IPS-18a (cell line): Measurements from ENCODE around the gene YWHAE.
"Not testable (repeated sequence)": the region's sequence is repeated elsewhere in the genome, so short reads cannot be mapped to it uniquely, and the experiment has no call there.

Experiments used
- H3K27ac ChIP-seq: one replicate; pipeline ENCODE4 v1.5.1; 2013; ENCODE audit warnings: low read length
- H3K27me3 ChIP-seq: one replicate; pipeline ENCODE4 v1.6.1; 2013; ENCODE audit warnings: mild to moderate bottlenecking, low read length; ENCODE audit not compliant: control insufficient read depth, insufficient read depth
- H3K36me3 ChIP-seq: one replicate; pipeline ENCODE4 v1.6.1; 2013; ENCODE audit warnings: low read depth, low read length; ENCODE audit not compliant: control insufficient read depth
- H3K4me1 ChIP-seq: one replicate; pipeline ENCODE4 v1.6.1; 2013; ENCODE audit warnings: low read depth, low read length; ENCODE audit not compliant: control insufficient read depth
- H3K4me3 ChIP-seq: one replicate; pipeline ENCODE4 v1.5.1; 2013; ENCODE audit warnings: low read length
- H3K9ac ChIP-seq: one replicate; pipeline ENCODE4 v1.6.1; 2013; ENCODE audit warnings: mild to moderate bottlenecking, low read length, moderate library complexity
- H3K9me3 ChIP-seq: one replicate; pipeline ENCODE4 v1.6.1; 2013; ENCODE audit warnings: low read depth, low read length; ENCODE audit not compliant: control insufficient read depth

Gene YWHAE

GRCh38 chr17:1423456-1424135 lies 23.6 kb upstream of the YWHAE start:
- no peak overlapping the region for H3K4me3 ChIP-seq
- no peaks in the 10 kb centered on the region for H3K9me3 ChIP-seq
- no peak overlapping the region for H3K27ac ChIP-seq
- peaks cover 34% of the 10 kb centered on the region for H3K36me3 ChIP-seq
- no peak overlapping the region for H3K9ac ChIP-seq
- H3K27me3 ChIP-seq: no peaks in the 10 kb centered on the region
- H3K4me1 ChIP-seq: no peaks in the 10 kb centered on the region

GRCh38 chr17:1422885-1423284 lies 22.9 kb upstream of the YWHAE start:
- Histone ChIP-seq H3K4me3 (no peak overlapping the region), H3K36me3 (peaks cover 34% of the 10 kb centered on the region), H3K27ac (no peak overlapping the region), H3K4me1 (no peaks in the 10 kb centered on the region), H3K9ac (no peak overlapping the region), H3K27me3 (no peaks in the 10 kb centered on the region), H3K9me3 (no peaks in the 10 kb centered on the region)

GRCh38 chr17:1421470-1421869 lies 21.4 kb upstream of the YWHAE start:
- no peak overlapping the region for H3K4me3 ChIP-seq
- peaks cover 34% of the 10 kb centered on the region for H3K36me3 ChIP-seq
- H3K9ac ChIP-seq: no peak overlapping the region
- no peak overlapping the region for H3K27ac ChIP-seq
- no peaks in the 10 kb centered on the region for H3K4me1 ChIP-seq
- no peaks in the 10 kb centered on the region for H3K9me3 ChIP-seq
- no peaks in the 10 kb centered on the region for H3K27me3 ChIP-seq

GRCh38 chr17:1420981-1421380 lies 21.0 kb upstream of the YWHAE start:
- Histone ChIP-seq H3K9ac (no peak overlapping the region), H3K27me3 (no peaks in the 10 kb centered on the region), H3K27ac (no peak overlapping the region), H3K4me1 (no peaks in the 10 kb centered on the region), H3K9me3 (no peaks in the 10 kb centered on the region), H3K4me3 (no peak overlapping the region), H3K36me3 (peaks cover 34% of the 10 kb centered on the region)

GRCh38 chr17:1420163-1420562 lies 20.1 kb upstream of the YWHAE start:
- H3K27me3 ChIP-seq: no peaks in the 10 kb centered on the region
- H3K4me3 ChIP-seq: no peak overlapping the region
- H3K9me3 ChIP-seq: no peaks in the 10 kb centered on the region
- H3K36me3 ChIP-seq: peaks cover 30% of the 10 kb centered on the region
- no peak overlapping the region for H3K9ac ChIP-seq
- H3K27ac ChIP-seq: no peak overlapping the region
- no peaks in the 10 kb centered on the region for H3K4me1 ChIP-seq

GRCh38 chr17:1418476-1418875 lies 18.5 kb upstream of the YWHAE start:
- H3K27me3 ChIP-seq, H3K9ac ChIP-seq: not testable (repeated sequence)

GRCh38 chr17:1416414-1416813 lies 16.4 kb upstream of the YWHAE start:
- Histone ChIP-seq H3K36me3 (peaks cover 11% of the 10 kb centered on the region), H3K9me3 (no peaks in the 10 kb centered on the region), H3K27ac (no peak overlapping the region), H3K9ac (no peak overlapping the region), H3K27me3 (no peaks in the 10 kb centered on the region), H3K4me3 (no peak overlapping the region), H3K4me1 (no peaks in the 10 kb centered on the region)

More at GRCh38 chr17:1418476-1418875, 18.5 kb upstream of the YWHAE start:
- not testable (repeated sequence) for H3K9me3 ChIP-seq, H3K4me1 ChIP-seq, H3K4me3 ChIP-seq, H3K27ac ChIP-seq
- peaks cover 27% of the 10 kb centered on the region for H3K36me3 ChIP-seq

- Histone ChIP-seq H3K27me3 (no peaks in the 10 kb centered on the region), H3K27ac (no peak overlapping the region), H3K9me3 (no peaks in the 10 kb centered on the region), H3K36me3 (no peaks in the 10 kb centered on the region), H3K4me3 (no peak overlapping the region), H3K9ac (no peak overlapping the region), H3K4me1 (no peaks in the 10 kb centered on the region)
Observed at GRCh38 chr17:1414634-1415033, 14.6 kb upstream of the YWHAE start.

GRCh38 chr17:1414001-1414574 lies 14.1 kb upstream of the YWHAE start:
- no peak overlapping the region for H3K4me3 ChIP-seq
- no peaks in the 10 kb centered on the region for H3K36me3 ChIP-seq
- H3K4me1 ChIP-seq: no peaks in the 10 kb centered on the region
- no peaks in the 10 kb centered on the region for H3K9me3 ChIP-seq
- H3K9ac ChIP-seq: no peak overlapping the region
- H3K27me3 ChIP-seq: no peaks in the 10 kb centered on the region
- H3K27ac ChIP-seq: no peak overlapping the region

GRCh38 chr17:1413281-1413791 lies 13.3 kb upstream of the YWHAE start:
- Histone ChIP-seq H3K27ac (no peak overlapping the region), H3K27me3 (no peaks in the 10 kb centered on the region), H3K4me3 (no peak overlapping the region)

GRCh38 chr17:1412185-1413110 lies 12.4 kb upstream of the YWHAE start:
- Histone ChIP-seq H3K9me3 (no peaks in the 10 kb centered on the region), H3K4me3 (no peak overlapping the region), H3K9ac (no peak overlapping the region), H3K36me3 (no peaks in the 10 kb centered on the region), H3K4me1 (no peaks in the 10 kb centered on the region), H3K27ac (no peak overlapping the region), H3K27me3 (no peaks in the 10 kb centered on the region)

More at GRCh38 chr17:1413281-1413791, 13.3 kb upstream of the YWHAE start:
- H3K4me1 ChIP-seq: no peaks in the 10 kb centered on the region
- H3K36me3 ChIP-seq: no peaks in the 10 kb centered on the region
- H3K9me3 ChIP-seq: no peaks in the 10 kb centered on the region
- no peak overlapping the region for H3K9ac ChIP-seq
